Neuronal stem cell (in vitro differentiated cells): ENCODE data around the gene TRERF1.

Experiments used
- DNase-seq: peaks from one replicate; pipeline ENCODE4 v3.0.0-alpha.2; 2013; ENCODE audit warnings: low spot score
- H2AFZ ChIP-seq: one replicate; pipeline ENCODE4 v1.6.1; 2013; ENCODE audit warnings: mild to moderate bottlenecking, low read length, inconsistent platforms
- H2AK5ac ChIP-seq: 2 replicates; pipeline ENCODE4 v1.6.1; 2013; ENCODE audit warnings: low read depth, mild to moderate bottlenecking, inconsistent platforms, low read length, moderate library complexity, mixed read lengths
- H2BK120ac ChIP-seq: 2 replicates; pipeline ENCODE4 v1.6.1; 2013; ENCODE audit warnings: low read depth, mild to moderate bottlenecking, inconsistent platforms, low read length, moderate library complexity, mixed read lengths
- H2BK12ac ChIP-seq: one replicate; pipeline ENCODE4 v1.6.1; 2013; ENCODE audit warnings: low read length, inconsistent platforms
- H2BK15ac ChIP-seq: 2 replicates; pipeline ENCODE4 v1.6.1; 2013; ENCODE audit warnings: mild to moderate bottlenecking, low read length, inconsistent platforms, mixed read lengths
- H2BK5ac ChIP-seq: one replicate; pipeline ENCODE4 v1.6.1; 2013; ENCODE audit warnings: inconsistent platforms, mild to moderate bottlenecking, low read length, moderate library complexity
- H3K14ac ChIP-seq: one replicate; pipeline ENCODE4 v1.6.1; 2013; ENCODE audit warnings: low read length, inconsistent platforms
- H3K18ac ChIP-seq: 2 replicates; pipeline ENCODE4 v1.6.1; 2013; ENCODE audit warnings: low read length, inconsistent platforms
- H3K23ac ChIP-seq: 2 replicates; pipeline ENCODE4 v1.6.1; 2013; ENCODE audit warnings: low read depth, mild to moderate bottlenecking, mixed read lengths, low read length, inconsistent platforms; ENCODE audit not compliant: poor library complexity
- H3K27ac ChIP-seq: replicated peaks from 3 replicates; pipeline ENCODE4 v1.5.1; 2013; ENCODE audit warnings: low read length, inconsistent platforms
- H3K27me3 ChIP-seq, 3 experiments: 2 replicates each; pipeline ENCODE4 v1.6.1; 2013; ENCODE audit warnings: low read length in 3 of 3, mild to moderate bottlenecking in 2 of 3, inconsistent platforms in 1 of 3, low read depth in 1 of 3, mixed read lengths in 1 of 3, moderate library complexity in 1 of 3; ENCODE audit not compliant: control insufficient read depth in 3 of 3, insufficient read depth in 3 of 3
- H3K36me3 ChIP-seq, 2 donors: replicated peaks in 1 of 2; 2 replicates each; pipeline ENCODE4 v1.6.1; 2013; ENCODE audit warnings: low read length in 2 of 2; ENCODE audit not compliant: control insufficient read depth in 2 of 2, insufficient read depth in 2 of 2
- H3K4ac ChIP-seq: 2 replicates; pipeline ENCODE4 v1.6.1; 2013; ENCODE audit warnings: inconsistent platforms, mild to moderate bottlenecking, low read length, moderate library complexity
- H3K4me1 ChIP-seq, 2 donors: 1 replicate in 1 of 2; 2 replicates in 1 of 2; pipeline ENCODE4 v1.6.1; 2013; ENCODE audit warnings: low read length in 2 of 2, low read depth in 1 of 2; ENCODE audit not compliant: control insufficient read depth in 2 of 2, insufficient read depth in 1 of 2
- H3K4me2 ChIP-seq: one replicate; pipeline ENCODE4 v1.6.1; 2013; ENCODE audit warnings: mild to moderate bottlenecking, low read length, inconsistent platforms; ENCODE audit not compliant: insufficient read depth, poor library complexity, severe bottlenecking
- H3K4me3 ChIP-seq, 2 donors: 2 replicates each; pipeline ENCODE4 v1.5.1; 2013; ENCODE audit warnings: low read length in 2 of 2, mild to moderate bottlenecking in 2 of 2, inconsistent platforms in 1 of 2, moderate library complexity in 1 of 2
- H3K79me1 ChIP-seq: one replicate; pipeline ENCODE4 v1.6.1; 2013; ENCODE audit warnings: low read depth, mild to moderate bottlenecking, inconsistent platforms, low read length, moderate library complexity
- H3K9ac ChIP-seq: one replicate; pipeline ENCODE4 v1.6.1; 2013; ENCODE audit warnings: mild to moderate bottlenecking, low read depth, low read length, inconsistent platforms; ENCODE audit not compliant: poor library complexity
- H3K9me3 ChIP-seq, 2 donors: replicated peaks in 1 of 2; 2 replicates each; pipeline versions ENCODE3 to v1.6.1; 2013; ENCODE audit warnings: low read length in 2 of 2, mild to moderate bottlenecking in 2 of 2, inconsistent platforms in 1 of 2, low read depth in 1 of 2, mixed read lengths in 1 of 2, moderate library complexity in 1 of 2; ENCODE audit not compliant: control insufficient read depth in 2 of 2, insufficient read depth in 1 of 2
- H4K8ac ChIP-seq: one replicate; pipeline ENCODE4 v1.6.1; 2013; ENCODE audit warnings: low read depth, mild to moderate bottlenecking, inconsistent platforms, low read length, moderate library complexity
- H4K91ac ChIP-seq: one replicate; pipeline ENCODE4 v1.6.1; 2013; ENCODE audit warnings: low read length, low read depth, mild to moderate bottlenecking, inconsistent platforms; ENCODE audit not compliant: poor library complexity
- WGBS, 2 donors: extraction: QIAGEN DNeasy Blood & Tissue Kit; methylation state at CpG; one replicate each; pipeline ENCODE4 v1.1.7; 2013; ENCODE audit warnings: missing lambda C conversion rate in 2 of 2, mixed read lengths in 1 of 2; ENCODE audit not compliant: insufficient read length in 2 of 2, insufficient replicate concordance in 1 of 2; ENCODE audit errors: extremely low coverage in 2 of 2; 5-methylcytosine and 5-hydroxymethylcytosine counted together

Gene TRERF1

DNA sequence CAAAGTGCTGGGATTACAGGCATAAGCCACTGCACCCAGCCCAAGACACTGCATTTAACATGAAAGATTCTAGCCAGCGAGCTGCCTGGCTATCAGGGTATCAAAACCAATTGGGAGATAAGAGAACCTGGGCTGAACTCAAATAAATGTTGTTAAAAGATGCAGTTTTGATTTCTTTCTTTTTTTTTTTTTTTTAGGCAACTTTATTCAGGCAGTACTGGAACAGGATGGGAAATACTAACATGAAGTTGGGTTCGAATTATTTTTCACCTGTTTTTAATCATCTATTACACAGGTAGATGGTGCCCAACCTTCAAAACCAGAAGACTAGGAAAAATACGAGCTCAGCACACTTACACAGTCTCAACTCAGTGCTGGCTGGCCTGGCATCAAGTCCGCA lies 63.7 kb downstream of the TRERF1 start:
- Histone ChIP-seq H3K4ac (no peak overlapping the region), H3K4me2 (no peak overlapping the region), H3K27ac (no peak overlapping the region), H3K4me3 (no peak overlapping the region), H3K9me3 (no peaks in the 10 kb centered on the region), H2BK120ac (no peak overlapping the region), H2AK5ac (no peak overlapping the region), H2AFZ (no peak overlapping the region), H2BK15ac (no peak overlapping the region), H3K23ac (no peak overlapping the region), H4K8ac (no peak overlapping the region), H3K14ac (no peak overlapping the region), H3K27me3 (no peaks in the 10 kb centered on the region), H3K18ac (no peak overlapping the region), H3K9ac (no peak overlapping the region), H3K36me3 (no peaks in the 10 kb centered on the region), H3K4me1 (peaks cover 4 to 8% of the 10 kb centered on the region in 2 donors), H3K79me1 (peaks cover 7% of the 10 kb centered on the region), H4K91ac (no peak overlapping the region), H2BK12ac (no peak overlapping the region), H2BK5ac (no peak overlapping the region)
- no peak for DNase-seq
- no CpG with 5 or more reads among the region's 4 CpGs for WGBS, 2 donors

DNA sequence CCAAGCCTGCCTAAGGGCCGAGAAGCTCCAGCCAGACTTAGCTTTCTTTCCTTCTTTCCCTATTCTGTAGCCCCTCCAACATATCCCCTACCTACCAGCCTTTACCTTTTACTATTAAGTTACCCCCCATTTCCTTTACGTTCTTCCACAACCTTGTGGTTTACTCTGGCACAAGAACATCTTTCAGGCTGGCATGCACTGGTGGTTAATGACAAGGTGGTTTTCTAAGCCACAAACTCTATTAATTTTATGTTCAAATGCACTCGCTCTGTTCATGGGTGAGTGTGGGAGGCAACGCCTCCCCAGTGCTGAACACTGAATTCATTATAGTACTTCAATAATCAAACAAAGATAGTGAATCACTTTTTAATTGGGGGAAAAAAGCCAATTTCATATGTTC lies 64.4 kb downstream of the TRERF1 start:
- H3K36me3 ChIP-seq = no peaks in the 10 kb centered on the region
- no peak overlapping the region for H2AFZ ChIP-seq
- H3K23ac ChIP-seq = no peak overlapping the region
- H2BK5ac ChIP-seq = no peak overlapping the region
- no peak overlapping the region for H3K27ac ChIP-seq
- DNase-seq = no peak
- H3K4me1 ChIP-seq = peaks cover 0 to 6% of the 10 kb centered on the region in 2 donors
- peaks cover 3% of the 10 kb centered on the region for H3K79me1 ChIP-seq
- H2AK5ac ChIP-seq = no peak overlapping the region
- no peaks in the 10 kb centered on the region for H3K27me3 ChIP-seq
- H3K4ac ChIP-seq = no peak overlapping the region
- H3K9me3 ChIP-seq = no peaks in the 10 kb centered on the region
- no peak overlapping the region for H2BK15ac ChIP-seq
- H3K18ac ChIP-seq = no peak overlapping the region
- no peak overlapping the region for H3K14ac ChIP-seq
- WGBS, 2 donors = no CpG with 5 or more reads among the region's 4 CpGs
- H4K91ac ChIP-seq = no peak overlapping the region
- H2BK12ac ChIP-seq = no peak overlapping the region
- H3K9ac ChIP-seq = no peak overlapping the region
- H4K8ac ChIP-seq = no peak overlapping the region
- H3K4me3 ChIP-seq = no peak overlapping the region
- H3K4me2 ChIP-seq = no peak overlapping the region
- H2BK120ac ChIP-seq = no peak overlapping the region

DNA sequence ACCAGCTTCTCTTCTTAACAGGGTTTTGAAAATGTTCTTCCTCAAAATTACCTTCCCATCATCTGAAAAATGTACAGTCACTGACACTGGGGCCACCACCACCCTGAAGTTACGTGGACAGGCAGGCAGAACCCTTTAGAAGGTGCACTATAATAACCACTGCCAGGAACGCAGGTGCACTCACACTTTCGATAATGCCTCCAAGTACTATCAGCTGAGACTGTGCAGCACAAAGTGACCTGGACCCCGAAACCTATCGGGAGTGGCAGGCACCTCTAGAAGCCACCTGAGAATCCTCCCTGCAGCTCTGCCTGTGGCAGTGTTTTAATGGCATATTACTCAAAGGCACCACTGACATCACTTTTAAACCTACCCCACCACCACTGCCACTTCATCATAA lies 66.4 kb downstream of the TRERF1 start:
- H2BK12ac ChIP-seq = no peak overlapping the region
- no peak overlapping the region for H4K91ac ChIP-seq
- no peak overlapping the region for H3K4me2 ChIP-seq
- H3K36me3 ChIP-seq = peaks cover 0 to 3% of the 10 kb centered on the region in 2 donors
- H3K18ac ChIP-seq = no peak overlapping the region
- H2AFZ ChIP-seq = no peak overlapping the region
- H2AK5ac ChIP-seq = no peak overlapping the region
- H2BK120ac ChIP-seq = no peak overlapping the region
- H3K27ac ChIP-seq = no peak overlapping the region
- no CpG with 5 or more reads among the region's 5 CpGs for WGBS, 2 donors
- no peak overlapping the region for H3K9ac ChIP-seq
- DNase-seq = no peak
- no peak overlapping the region for H3K4ac ChIP-seq
- H3K4me3 ChIP-seq = no peak overlapping the region
- no peak overlapping the region for H3K23ac ChIP-seq
- no peak overlapping the region for H2BK5ac ChIP-seq
- no peaks in the 10 kb centered on the region for H3K27me3 ChIP-seq
- no peak overlapping the region for H2BK15ac ChIP-seq
- peaks cover 0 to 6% of the 10 kb centered on the region in 2 donors for H3K4me1 ChIP-seq
- H3K9me3 ChIP-seq = no peaks in the 10 kb centered on the region
- H4K8ac ChIP-seq = no peak overlapping the region
- no peaks in the 10 kb centered on the region for H3K79me1 ChIP-seq
- H3K14ac ChIP-seq = no peak overlapping the region

DNA sequence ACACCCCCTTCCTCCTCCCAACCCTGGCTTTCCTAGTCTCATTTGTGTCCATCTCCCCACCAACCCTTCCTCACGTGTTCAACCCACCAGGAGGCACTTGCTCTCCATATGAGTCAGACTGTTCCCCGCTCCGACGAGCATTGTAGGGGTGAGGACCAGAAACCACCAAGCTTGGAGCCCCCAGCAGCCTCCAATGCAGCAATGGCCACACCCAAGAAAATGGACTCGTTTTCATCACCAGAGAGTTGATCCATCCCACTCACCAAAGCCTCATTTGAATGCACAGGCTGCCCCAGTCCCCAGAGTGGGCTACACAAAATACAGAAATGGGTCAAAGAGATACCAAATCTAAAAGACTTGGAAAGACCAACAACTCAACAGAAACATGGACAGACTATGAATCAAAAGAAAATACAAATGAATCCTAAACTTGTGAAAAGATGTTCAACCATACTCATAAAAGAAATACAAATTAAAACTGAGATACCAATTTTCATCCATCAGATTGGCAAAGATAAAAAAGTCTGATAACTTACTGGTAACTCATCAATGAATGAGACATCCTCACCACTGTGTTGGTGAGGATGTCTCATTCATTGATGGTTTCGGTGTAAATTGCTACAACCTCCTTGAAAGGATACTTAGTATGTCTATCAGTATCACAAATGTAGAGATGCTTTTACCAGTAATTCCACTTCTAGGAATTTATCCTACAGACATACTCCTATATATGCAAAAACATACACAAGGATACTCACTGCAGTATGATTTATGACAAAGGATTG lies 68.1 kb downstream of the TRERF1 start:
- H3K23ac ChIP-seq = no peak overlapping the region
- no peak overlapping the region for H2BK15ac ChIP-seq
- no peak overlapping the region for H2AFZ ChIP-seq
- no peak overlapping the region for H3K4me3 ChIP-seq
- no peak overlapping the region for H3K14ac ChIP-seq
- H3K27me3 ChIP-seq = no peaks in the 10 kb centered on the region
- no peak overlapping the region for H4K91ac ChIP-seq
- H2BK120ac ChIP-seq = no peak overlapping the region
- WGBS, 2 donors = no CpG with 5 or more reads among the region's 6 CpGs
- H2AK5ac ChIP-seq = no peak overlapping the region
- H3K4me1 ChIP-seq = peaks cover 0 to 1% of the 10 kb centered on the region in 2 donors
- H3K4ac ChIP-seq = no peak overlapping the region
- H3K36me3 ChIP-seq = peaks cover 0 to 3% of the 10 kb centered on the region in 2 donors
- no peak overlapping the region for H3K4me2 ChIP-seq
- no peak overlapping the region for H3K9ac ChIP-seq
- no peak overlapping the region for H2BK12ac ChIP-seq
- H3K79me1 ChIP-seq = no peaks in the 10 kb centered on the region
- no peaks in the 10 kb centered on the region for H3K9me3 ChIP-seq
- no peak overlapping the region for H4K8ac ChIP-seq
- H2BK5ac ChIP-seq = no peak overlapping the region
- no peak overlapping the region for H3K18ac ChIP-seq
- H3K27ac ChIP-seq = no peak overlapping the region
- no peak for DNase-seq
